ENCODE results near the gene MYL4. TPM values are rescaled to one million over a fixed set of nuclear protein-coding genes. Genes with fewer than 3 reads are reported as not detected.
"Not testable (repeated sequence)": the region's sequence is repeated elsewhere in the genome, so short reads cannot be mapped to it uniquely, and the experiment has no call there.

MYL4 gene
- polyA plus RNA-seq, 1 donor, result 1.9 TPM

- DNase-seq, result no peak
Observed at GRCh38 chr17:47220531-47220999, 11.4 kb downstream of the MYL4 start.

- DNase-seq, result no peak
Observed at GRCh38 chr17:47221154-47221553, 12.0 kb downstream of the MYL4 start.

- no peak for DNase-seq
Observed at GRCh38 chr17:47222047-47222446, 12.9 kb downstream of the MYL4 start.

DNA sequence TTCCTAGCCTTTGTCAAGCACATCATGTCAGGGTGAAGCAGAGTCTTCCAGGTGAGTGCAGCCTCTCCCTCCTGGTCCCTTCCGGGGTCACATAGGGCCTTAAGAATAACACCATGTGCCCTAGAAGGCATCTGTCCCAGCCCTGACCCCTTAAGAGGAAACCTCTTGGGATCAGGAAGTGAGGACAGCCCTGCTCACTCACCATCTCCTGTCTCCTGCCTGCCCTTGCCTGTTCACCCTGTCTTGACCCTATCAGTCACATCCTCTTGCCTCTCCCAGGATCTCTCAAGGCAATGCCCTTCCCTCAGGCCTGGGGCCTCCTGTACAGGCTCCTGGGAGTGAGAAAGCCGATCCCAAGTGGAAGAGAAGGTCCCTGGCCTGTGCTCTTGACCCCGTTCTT is 13.9 kb downstream of the MYL4 start:
- no peak for DNase-seq

DNA sequence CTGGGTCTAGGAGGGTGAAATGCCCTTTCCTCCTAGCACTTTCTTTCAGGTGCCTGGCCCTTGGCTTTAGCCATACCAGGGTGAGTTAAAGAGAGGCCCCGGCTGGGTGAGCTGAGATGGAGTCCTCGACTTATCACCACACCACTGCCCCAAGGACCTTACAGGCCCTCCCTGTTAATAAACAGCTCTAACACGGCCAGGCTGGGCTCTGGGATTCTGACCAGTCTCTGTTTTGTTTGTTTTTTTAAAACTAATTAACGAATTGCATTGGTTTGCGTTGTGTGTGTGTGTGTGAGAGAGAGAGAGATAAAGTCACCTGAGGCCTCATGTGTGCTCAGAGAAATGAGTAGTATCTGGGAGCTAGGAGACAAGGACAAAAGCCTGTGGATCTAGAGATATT is 14.3 kb downstream of the MYL4 start:
- no peak for DNase-seq

- not testable (repeated sequence) for DNase-seq
Observed at GRCh38 chr17:47224077-47224476, 14.9 kb downstream of the MYL4 start.

- DNase-seq, result no peak
Observed at GRCh38 chr17:47224966-47225365, 15.8 kb downstream of the MYL4 start.

GRCh38 chr17:47225436-47225858 is 16.3 kb downstream of the MYL4 start:
- no peak for DNase-seq

- DNase-seq, result no peak
Observed at GRCh38 chr17:47225911-47226688, 17.0 kb downstream of the MYL4 start.

- no peak for DNase-seq
Observed at GRCh38 chr17:47227862-47228261, 18.7 kb downstream of the MYL4 start.

GRCh38 chr17:47229535-47230443 is 20.6 kb downstream of the MYL4 start:
- DNase-seq, result peak; percentile 89

GRCh38 chr17:47230864-47231263 is 21.7 kb downstream of the MYL4 start:
- DNase-seq, result no peak

GRCh38 chr17:47231334-47231733 is 22.2 kb downstream of the MYL4 start:
- no peak for DNase-seq

- DNase-seq, result no peak
Observed at GRCh38 chr17:47231866-47232265, 22.7 kb downstream of the MYL4 start.

DNA sequence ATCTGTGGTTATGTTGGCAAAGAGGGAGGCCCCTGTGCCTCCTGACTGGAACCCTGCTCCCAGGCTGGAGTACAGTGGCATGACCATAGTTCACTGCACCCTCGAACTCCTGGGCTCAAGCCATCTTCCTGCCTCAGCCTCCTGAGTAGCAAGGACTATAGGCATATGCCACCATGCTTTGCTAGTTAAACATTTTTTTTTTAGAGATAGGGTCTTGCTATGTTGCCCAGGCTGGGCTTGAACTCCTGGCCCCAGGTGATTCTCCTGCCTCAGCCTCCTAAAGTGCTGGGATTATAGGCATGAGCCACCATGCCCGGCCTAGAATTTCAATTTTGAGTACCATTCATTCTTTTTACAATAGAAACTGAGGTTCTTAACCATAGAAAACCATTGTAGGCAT is 23.3 kb downstream of the MYL4 start:
- no peak for DNase-seq

DNA sequence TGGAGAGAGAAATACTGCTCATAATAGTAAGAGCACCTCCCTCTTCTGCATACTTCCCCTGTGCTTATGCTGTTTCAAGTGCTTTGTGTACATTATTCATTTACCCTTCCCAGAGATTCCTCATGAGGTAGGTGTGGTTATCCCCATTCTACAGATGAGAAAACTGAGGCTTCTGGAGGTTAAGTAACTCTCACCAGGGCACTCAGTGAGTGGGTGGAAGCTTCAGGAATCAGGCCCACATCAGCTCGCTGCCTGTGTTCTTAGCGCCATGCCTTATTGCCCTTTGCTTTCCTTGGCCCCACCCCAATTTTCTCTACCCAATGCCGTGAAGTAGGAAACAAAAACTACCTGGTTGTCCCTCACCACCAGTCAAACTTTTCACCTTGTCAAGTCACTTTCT is 26.4 kb downstream of the MYL4 start:
- no peak for DNase-seq

- no peak for DNase-seq
Observed at GRCh38 chr17:47235923-47236322, 26.8 kb downstream of the MYL4 start.

GRCh38 chr17:47237841-47238240 is 28.7 kb downstream of the MYL4 start:
- DNase-seq, result no peak

GRCh38 chr17:47238321-47239010 is 29.3 kb downstream of the MYL4 start:
- DNase-seq, result no peak

GRCh38 chr17:47239619-47239966 is 30.4 kb downstream of the MYL4 start:
- DNase-seq, result no peak

GRCh38 chr17:47239967-47240651 is 31.0 kb downstream of the MYL4 start:
- DNase-seq, result no peak

- no peak for DNase-seq
Observed at GRCh38 chr17:47240806-47241205, 31.7 kb downstream of the MYL4 start.
